Measurements from ENCODE around the gene BAX.

DNA sequence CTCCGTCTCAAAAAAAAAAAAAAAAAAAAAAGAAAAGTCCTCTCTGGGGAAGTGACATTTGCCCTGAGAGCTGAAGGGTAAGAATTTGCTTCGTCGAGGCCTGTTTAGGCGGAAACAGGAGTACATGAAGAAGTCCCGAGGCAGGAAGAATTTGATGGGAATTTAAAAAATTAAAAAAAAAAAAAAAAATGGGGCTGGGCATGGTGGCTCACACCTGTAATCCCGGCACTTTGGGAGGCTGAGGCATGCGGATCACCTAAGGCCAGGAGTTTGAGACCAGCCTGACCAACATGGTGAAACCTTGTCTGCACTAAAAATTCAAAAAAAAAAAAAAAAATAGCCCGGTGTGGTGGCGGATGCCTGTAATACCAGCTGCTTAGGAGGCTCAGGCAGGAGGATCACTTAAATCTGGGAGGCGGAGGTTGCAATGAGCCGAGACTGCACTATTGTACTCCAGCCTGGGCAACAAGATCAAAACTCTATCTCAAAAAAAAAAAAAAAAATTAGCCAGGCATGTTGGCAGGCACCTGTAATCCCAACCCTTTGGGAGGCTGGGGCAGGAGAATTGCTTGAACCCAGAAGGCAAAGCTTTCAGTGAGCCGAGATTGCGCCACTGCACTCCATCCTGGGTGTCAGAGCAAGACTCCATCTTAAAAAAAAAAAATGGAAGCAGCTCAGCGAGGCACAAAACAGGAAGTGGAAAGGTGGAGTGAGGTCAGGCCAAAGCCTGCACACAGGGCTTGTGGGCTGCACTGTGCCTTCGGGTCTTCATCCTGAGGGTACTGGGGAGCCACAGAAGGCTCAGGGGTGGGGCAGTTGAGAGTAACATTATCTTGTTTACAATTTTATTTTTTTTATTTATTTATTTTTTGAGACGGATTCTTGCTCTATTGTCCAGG is 4.9 kb downstream of the BAX start:
- no peak for TF ChIP-seq POLR2A (IDR thresholded peaks at IDR 0.05)
- TF ChIP-seq EP300 (IDR thresholded peaks at IDR 0.05) = no peak
- TF ChIP-seq, protein P1, sequence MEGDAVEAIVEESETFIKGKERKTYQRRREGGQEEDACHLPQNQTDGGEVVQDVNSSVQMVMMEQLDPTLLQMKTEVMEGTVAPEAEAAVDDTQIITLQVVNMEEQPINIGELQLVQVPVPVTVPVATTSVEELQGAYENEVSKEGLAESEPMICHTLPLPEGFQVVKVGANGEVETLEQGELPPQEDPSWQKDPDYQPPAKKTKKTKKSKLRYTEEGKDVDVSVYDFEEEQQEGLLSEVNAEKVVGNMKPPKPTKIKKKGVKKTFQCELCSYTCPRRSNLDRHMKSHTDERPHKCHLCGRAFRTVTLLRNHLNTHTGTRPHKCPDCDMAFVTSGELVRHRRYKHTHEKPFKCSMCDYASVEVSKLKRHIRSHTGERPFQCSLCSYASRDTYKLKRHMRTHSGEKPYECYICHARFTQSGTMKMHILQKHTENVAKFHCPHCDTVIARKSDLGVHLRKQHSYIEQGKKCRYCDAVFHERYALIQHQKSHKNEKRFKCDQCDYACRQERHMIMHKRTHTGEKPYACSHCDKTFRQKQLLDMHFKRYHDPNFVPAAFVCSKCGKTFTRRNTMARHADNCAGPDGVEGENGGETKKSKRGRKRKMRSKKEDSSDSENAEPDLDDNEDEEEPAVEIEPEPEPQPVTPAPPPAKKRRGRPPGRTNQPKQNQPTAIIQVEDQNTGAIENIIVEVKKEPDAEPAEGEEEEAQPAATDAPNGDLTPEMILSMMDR (IDR thresholded peaks at IDR 0.05) = no peak
- TF ChIP-seq POLR2AphosphoS5 (IDR thresholded peaks at IDR 0.05) = no peak
